Posterior vena cava (tissue), 2 donors: ENCODE data around the gene DYNC1LI2. TPM values are rescaled to one million over a fixed set of nuclear protein-coding genes. Genes with fewer than 3 reads are reported as not detected.
"Not testable (repeated sequence)": the region's sequence is repeated elsewhere in the genome, so short reads cannot be mapped to it uniquely, and the experiment has no call there.

Source experiments
- DNase-seq: peaks from one replicate; pipeline ENCODE4 v3.0.0-alpha.2; 2020; ENCODE audit warnings: low spot score
- intact Hi-C, 2 donors: fragments of 100-400 bp; cut with DNase I; formaldehyde crosslinking; loops; one replicate each; pipeline versions ENCODE4 v1.14.1 to v1.14.2; 2022 to 2023
- total RNA-seq, 2 donors: library from RNA; stranded (reverse); fragmentation: NEBNext Ultra II Directional; extraction: Animal tissue kit (Norgen Biotek cat#: 25700); gene quantifications; one replicate each; pipeline ENCODE4 v1.2.1, GENCODE V29; 2021
- donor health status: DM: yes; HTN: yes; CAD: no.
- donor health status: DM: yes; HTN: yes; CAD: no.

DYNC1LI2 gene
- total RNA-seq, 2 donors from 2014 or later, result 159 to 192 TPM

- DNase-seq, result peak; percentile 91
- intact Hi-C loops, result no loop called here
These were observed 45.5 kb downstream of the DYNC1LI2 start for GRCh38 chr16:66705790-66706505.

GRCh38 chr16:66703406-66704215, 47.8 kb downstream of the DYNC1LI2 start:
- no peak for DNase-seq
- intact Hi-C loops, result no loop called here

- intact Hi-C loops, result no loop called here
These were observed 49.9 kb downstream of the DYNC1LI2 start for GRCh38 chr16:66701516-66701915.

GRCh38 chr16:66701026-66701425, 50.4 kb downstream of the DYNC1LI2 start:
- intact Hi-C loops, result no loop called here
- no peak for DNase-seq

More at GRCh38 chr16:66701516-66701915, 49.9 kb downstream of the DYNC1LI2 start:
- no peak for DNase-seq

GRCh38 chr16:66699898-66700297, 51.5 kb downstream of the DYNC1LI2 start:
- DNase-seq, result no peak
- intact Hi-C loops, result no loop called here

GRCh38 chr16:66698046-66698445, 53.4 kb downstream of the DYNC1LI2 start:
- DNase-seq, result no peak

GRCh38 chr16:66696669-66697630, 54.5 kb downstream of the DYNC1LI2 start, which contains the start of gene CMTM4:
TSS of gene CMTM4 (minus strand) at chr16:66696743. CDS start at chr16:66696525, 218 bp downstream.
- intact Hi-C loops, result no loop called here
- peak; percentile 93 for DNase-seq

More at GRCh38 chr16:66698046-66698445, 53.4 kb downstream of the DYNC1LI2 start:
- intact Hi-C loops, result loop anchor here in 1 of 2 donors (1.0 kb wide), 1 partner anchor 47 kb away; no protein-coding TSS in a partner anchor

GRCh38 chr16:66695935-66696668, 55.3 kb downstream of the DYNC1LI2 start:
- DNase-seq, result peak; percentile 82
- intact Hi-C loops, result no loop called here

- DNase-seq, result no peak
- intact Hi-C loops, result no loop called here
These were observed 55.9 kb downstream of the DYNC1LI2 start for GRCh38 chr16:66695471-66695934.

- intact Hi-C loops, result no loop called here
- no peak for DNase-seq
These were observed 58.3 kb downstream of the DYNC1LI2 start for GRCh38 chr16:66693149-66693548.

- no peak for DNase-seq
- intact Hi-C loops, result no loop called here
These were observed 59.1 kb downstream of the DYNC1LI2 start for GRCh38 chr16:66692341-66692740.

GRCh38 chr16:66691234-66691633, 60.2 kb downstream of the DYNC1LI2 start:
- intact Hi-C loops, result no loop called here
- no peak for DNase-seq

- intact Hi-C loops, result no loop called here
- no peak for DNase-seq
These were observed 61.1 kb downstream of the DYNC1LI2 start for GRCh38 chr16:66690106-66690847.

GRCh38 chr16:66689282-66689681, 62.1 kb downstream of the DYNC1LI2 start:
- intact Hi-C loops, result no loop called here
- no peak for DNase-seq

GRCh38 chr16:66687906-66688625, 63.3 kb downstream of the DYNC1LI2 start:
- no peak for DNase-seq

GRCh38 chr16:66685501-66686115, 65.8 kb downstream of the DYNC1LI2 start:
- DNase-seq, intact Hi-C loops: not testable (repeated sequence)

More at GRCh38 chr16:66687906-66688625, 63.3 kb downstream of the DYNC1LI2 start:
- intact Hi-C loops, result no loop called here

GRCh38 chr16:66682271-66682670, 69.1 kb downstream of the DYNC1LI2 start:
- no peak for DNase-seq
- intact Hi-C loops, result no loop called here
